OCI-LY1 (cell line): Measurements from ENCODE around the gene GLYAT.

Experiments used
- H2AFZ ChIP-seq: fragments of 200-600 bp; sonication (generic), shearing (Covaris generic); 2 replicates; pipeline ENCODE4 v1.6.0; 2014; ENCODE audit warnings: antibody characterized with exemption, mild to moderate bottlenecking, low read length
- H3F3A ChIP-seq: fragments of 200-600 bp; sonication (generic), shearing (Covaris generic); 2 replicates; pipeline ENCODE4 v1.6.0; 2014; ENCODE audit warnings: mild to moderate bottlenecking, antibody characterized with exemption, low read length, moderate library complexity; ENCODE audit not compliant: insufficient read depth
- H3K27ac ChIP-seq: fragments of 200-600 bp; sonication (generic); 2 replicates; pipeline ENCODE4 v1.5.1; 2014; ENCODE audit warnings: low read length, mixed run types, mild to moderate bottlenecking, low read depth; ENCODE audit not compliant: poor library complexity, severe bottlenecking
- H3K27me3 ChIP-seq: fragments of 200-600 bp; sonication (generic); 2 replicates; pipeline ENCODE4 v1.6.0; 2014; ENCODE audit warnings: antibody characterized with exemption, mild to moderate bottlenecking, low read length, moderate library complexity; ENCODE audit not compliant: insufficient read depth
- H3K36me3 ChIP-seq: fragments of 200-600 bp; sonication (generic); 2 replicates; pipeline ENCODE4 v1.6.1; 2014; ENCODE audit warnings: mild to moderate bottlenecking, antibody characterized with exemption, low read length, moderate library complexity, mixed read lengths; ENCODE audit not compliant: insufficient read depth
- H3K4me1 ChIP-seq: fragments of 200-600 bp; sonication (generic); 2 replicates; pipeline ENCODE4 v1.5.1; 2014; ENCODE audit warnings: mild to moderate bottlenecking, low read length, moderate library complexity; ENCODE audit not compliant: insufficient read depth, severe bottlenecking
- H3K4me2 ChIP-seq: fragments of 200-600 bp; sonication (generic), shearing (Covaris generic); 2 replicates; pipeline ENCODE4 v1.6.1; 2014; ENCODE audit warnings: low read length
- H3K4me3 ChIP-seq: fragments of 200-600 bp; sonication (generic); 2 replicates; pipeline ENCODE4 v1.5.1; 2014; ENCODE audit warnings: low read length, low read depth, mild to moderate bottlenecking, mixed read lengths; ENCODE audit not compliant: poor library complexity, severe bottlenecking
- H3K79me2 ChIP-seq: fragments of 200-600 bp; shearing (Covaris generic); 2 replicates; pipeline ENCODE4 v1.6.1; 2016; ENCODE audit warnings: mixed run types, low read length, mixed read lengths; ENCODE audit not compliant: insufficient read depth
- H3K9ac ChIP-seq: fragments of 200-600 bp; sonication (generic), shearing (Covaris generic); 2 replicates; pipeline ENCODE4 v1.6.1; 2014; ENCODE audit warnings: mild to moderate bottlenecking, low read length, mixed read lengths
- H3K9me2 ChIP-seq: fragments of 200-600 bp; sonication (generic), shearing (Covaris generic); 2 replicates; pipeline ENCODE4 v1.6.1; 2014; ENCODE audit warnings: low read depth, mild to moderate bottlenecking, low read length, mixed read lengths
- H3K9me3 ChIP-seq: fragments of 200-600 bp; shearing (Covaris generic); 2 replicates; pipeline ENCODE4 v1.6.1; 2014; ENCODE audit warnings: low read length, mixed read lengths
- H4K20me1 ChIP-seq: fragments of 200-600 bp; sonication (generic), shearing (Covaris generic); 2 replicates; pipeline ENCODE4 v1.6.0; 2016; ENCODE audit warnings: mild to moderate bottlenecking, low read length; ENCODE audit not compliant: insufficient read depth
- EZH2 ChIP-seq: fragments of 200-600 bp; sonication (generic), shearing (Covaris generic); IDR thresholded peaks from 2 replicates; pipeline ENCODE4 v1.8.0; 2017; ENCODE audit warnings: borderline replicate concordance, mixed run types, mild to moderate bottlenecking, antibody characterized with exemption, low read length, moderate library complexity, mixed read lengths
- TF ChIP-seq, protein P1 (sequence below): fragments of 200-600 bp; sonication (generic), shearing (Covaris generic); IDR thresholded peaks from 2 replicates; pipeline ENCODE4 v1.5.1; 2017; ENCODE audit warnings: mild to moderate bottlenecking, antibody characterized with exemption, low read length, moderate library complexity, mixed read lengths

GLYAT gene

DNA sequence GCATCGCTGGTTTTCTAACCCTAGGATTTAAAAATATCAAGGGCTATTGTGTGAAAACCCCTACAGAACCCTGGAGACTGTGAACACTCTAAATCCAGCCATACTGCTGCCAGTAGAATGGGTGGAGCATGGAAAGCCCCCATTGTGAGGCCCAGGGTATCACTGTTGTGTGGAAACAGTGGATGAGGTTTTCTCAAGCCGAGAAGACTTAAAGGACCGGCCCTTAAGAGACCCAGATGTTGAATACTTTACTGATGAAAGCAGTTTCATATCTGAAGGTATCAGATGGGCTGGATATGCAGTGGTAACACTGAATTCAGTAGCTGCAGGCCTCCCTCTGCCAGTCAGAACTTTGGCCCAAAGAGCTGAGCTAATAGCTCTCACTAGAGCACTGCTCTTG, 41.6 kb upstream of the GLYAT start:
- Histone ChIP-seq H3K79me2 (no peaks in the 10 kb centered on the region), H3K4me3 (no peak overlapping the region), H2AFZ (no peak overlapping the region), H3K27ac (no peak overlapping the region), H3K4me1 (no peaks in the 10 kb centered on the region), H3F3A (no peaks in the 10 kb centered on the region), H3K9me2 (no peaks in the 10 kb centered on the region), H3K36me3 (no peaks in the 10 kb centered on the region), H3K9me3 (no peaks in the 10 kb centered on the region), H4K20me1 (no peaks in the 10 kb centered on the region), H3K27me3 (no peaks in the 10 kb centered on the region), H3K9ac (no peak overlapping the region), H3K4me2 (no peak overlapping the region)
- no peak for TF ChIP-seq EZH2
- TF ChIP-seq, protein P1, sequence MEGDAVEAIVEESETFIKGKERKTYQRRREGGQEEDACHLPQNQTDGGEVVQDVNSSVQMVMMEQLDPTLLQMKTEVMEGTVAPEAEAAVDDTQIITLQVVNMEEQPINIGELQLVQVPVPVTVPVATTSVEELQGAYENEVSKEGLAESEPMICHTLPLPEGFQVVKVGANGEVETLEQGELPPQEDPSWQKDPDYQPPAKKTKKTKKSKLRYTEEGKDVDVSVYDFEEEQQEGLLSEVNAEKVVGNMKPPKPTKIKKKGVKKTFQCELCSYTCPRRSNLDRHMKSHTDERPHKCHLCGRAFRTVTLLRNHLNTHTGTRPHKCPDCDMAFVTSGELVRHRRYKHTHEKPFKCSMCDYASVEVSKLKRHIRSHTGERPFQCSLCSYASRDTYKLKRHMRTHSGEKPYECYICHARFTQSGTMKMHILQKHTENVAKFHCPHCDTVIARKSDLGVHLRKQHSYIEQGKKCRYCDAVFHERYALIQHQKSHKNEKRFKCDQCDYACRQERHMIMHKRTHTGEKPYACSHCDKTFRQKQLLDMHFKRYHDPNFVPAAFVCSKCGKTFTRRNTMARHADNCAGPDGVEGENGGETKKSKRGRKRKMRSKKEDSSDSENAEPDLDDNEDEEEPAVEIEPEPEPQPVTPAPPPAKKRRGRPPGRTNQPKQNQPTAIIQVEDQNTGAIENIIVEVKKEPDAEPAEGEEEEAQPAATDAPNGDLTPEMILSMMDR: no peak

DNA sequence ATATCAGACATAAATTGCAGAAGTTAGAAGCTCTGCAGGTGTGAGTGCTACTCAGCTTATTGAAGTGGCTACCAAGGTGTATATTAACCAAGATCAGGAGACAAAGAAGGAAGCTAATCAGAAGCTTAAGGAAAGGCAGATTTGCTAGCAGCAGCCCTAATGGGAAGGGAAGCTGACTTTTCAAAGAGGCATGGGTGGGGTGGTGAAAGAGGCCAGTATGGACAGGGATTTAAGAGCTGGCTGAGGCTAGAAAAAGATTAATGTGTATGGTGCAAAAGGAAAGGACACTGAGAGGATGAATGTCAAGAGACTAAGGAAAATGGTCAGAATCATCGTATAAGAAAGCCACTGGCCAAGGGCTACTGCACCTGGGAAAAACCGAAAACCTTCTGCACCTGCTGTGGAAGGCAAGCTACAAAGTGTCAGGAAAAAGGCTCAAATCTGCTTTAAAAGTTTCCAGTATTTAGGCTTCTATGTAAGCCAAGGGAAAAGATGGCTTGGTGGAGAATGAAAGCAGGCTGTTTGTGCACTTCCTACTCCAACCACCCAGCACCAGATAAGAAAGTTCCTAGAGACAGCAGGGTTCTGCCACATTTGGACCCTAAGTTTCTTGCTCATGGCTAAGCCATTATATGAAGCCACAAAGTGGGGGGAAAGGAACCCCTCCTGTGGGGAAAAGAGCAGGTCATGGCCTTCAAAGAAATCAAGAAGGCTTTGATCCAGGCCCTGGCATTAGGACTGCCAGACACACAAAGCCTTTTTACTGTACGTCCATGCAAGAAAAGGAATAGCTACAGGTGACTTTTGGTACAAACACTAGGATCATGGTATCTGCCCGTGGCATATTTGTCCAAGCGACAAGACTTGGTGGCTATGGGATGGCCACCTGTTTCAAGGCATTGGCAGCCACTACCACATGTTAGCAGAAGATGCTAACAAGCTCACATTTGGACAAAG, 40.9 kb upstream of the GLYAT start:
- Histone ChIP-seq H3K9ac (no peak overlapping the region), H3K9me2 (no peaks in the 10 kb centered on the region), H3K4me3 (no peak overlapping the region), H3K79me2 (no peaks in the 10 kb centered on the region), H4K20me1 (no peaks in the 10 kb centered on the region), H3K9me3 (no peaks in the 10 kb centered on the region), H2AFZ (no peak overlapping the region), H3K4me1 (no peaks in the 10 kb centered on the region), H3F3A (no peaks in the 10 kb centered on the region), H3K36me3 (no peaks in the 10 kb centered on the region), H3K27ac (no peak overlapping the region), H3K27me3 (no peaks in the 10 kb centered on the region), H3K4me2 (no peak overlapping the region)
- no peak for TF ChIP-seq EZH2
- TF ChIP-seq, protein P1: no peak

DNA sequence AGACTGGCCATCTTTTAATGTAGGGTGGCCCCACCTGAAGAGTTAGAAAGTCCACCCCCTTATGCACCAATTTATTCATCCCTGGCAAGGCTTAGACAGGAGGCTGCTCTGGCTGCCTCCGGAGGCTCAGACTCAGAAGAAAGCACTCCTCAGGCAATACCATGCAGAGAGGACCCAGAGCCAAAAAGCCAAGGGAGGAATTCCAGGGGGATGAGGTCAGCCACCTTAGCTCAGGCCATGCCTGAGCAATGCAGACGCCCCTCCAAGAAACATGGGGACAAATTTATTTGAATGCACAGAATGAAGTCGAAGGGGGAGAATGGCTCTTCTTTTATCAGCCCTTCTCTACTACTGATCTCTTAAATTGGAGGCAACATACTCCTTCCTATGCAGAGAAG, 39.7 kb upstream of the GLYAT start:
- Histone ChIP-seq H3K79me2 (no peaks in the 10 kb centered on the region), H4K20me1 (no peaks in the 10 kb centered on the region), H3F3A (no peaks in the 10 kb centered on the region), H3K9me2 (no peaks in the 10 kb centered on the region), H3K4me1 (no peaks in the 10 kb centered on the region), H3K27me3 (no peaks in the 10 kb centered on the region), H3K27ac (no peak overlapping the region), H3K9me3 (no peaks in the 10 kb centered on the region), H3K36me3 (no peaks in the 10 kb centered on the region), H3K4me3 (no peak overlapping the region), H3K4me2 (no peak overlapping the region), H3K9ac (no peak overlapping the region), H2AFZ (no peak overlapping the region)
- TF ChIP-seq EZH2: no peak
- TF ChIP-seq, protein P1: no peak
